ENCODE data around the gene VTI1B. TPM values are rescaled to one million over a fixed set of nuclear protein-coding genes. Genes with fewer than 3 reads are reported as not detected.

Gene VTI1B
- total and polyA plus RNA-seq, 10 of the 15 experiments (the other 5 are each of a cell fraction or from before 2014, with no cell fraction given): 15.0 to 117 (median 50.5) TPM

DNA sequence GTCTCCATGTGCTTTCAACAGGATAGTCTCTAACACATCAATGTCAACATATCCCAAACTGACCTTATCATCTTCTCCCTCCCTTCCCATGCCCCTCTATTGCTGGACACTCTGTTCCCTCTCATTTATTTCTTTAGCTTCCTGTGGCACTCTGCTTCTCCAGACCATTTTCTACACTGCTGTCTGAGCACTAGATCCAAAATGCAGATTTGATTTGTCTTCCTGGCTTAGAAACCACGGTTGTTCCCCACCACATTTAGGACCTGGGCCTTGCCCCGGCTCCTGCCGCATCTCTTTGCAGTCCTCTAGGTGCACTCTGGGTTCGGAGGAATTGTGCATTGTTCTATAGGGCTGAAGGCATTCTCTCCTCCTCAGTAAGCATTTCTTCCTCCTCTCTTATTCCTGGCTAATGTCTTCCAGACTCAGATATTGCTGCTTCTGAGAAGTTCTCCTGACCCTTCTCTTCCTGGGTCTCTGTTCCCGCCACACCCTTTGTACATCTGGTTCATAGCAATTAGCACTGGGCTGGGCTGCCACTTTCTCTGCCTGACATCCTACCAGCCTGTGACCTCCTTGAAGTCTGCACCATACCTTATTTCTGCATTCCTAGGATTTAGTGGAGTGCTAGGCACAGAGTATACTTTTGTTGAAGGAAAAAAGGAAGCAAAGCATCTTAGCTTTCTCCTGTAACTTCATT is 40.8 kb downstream of the VTI1B start:
- ChIA-PET RAD21 (ENCODE audit: unreplicated experiment) (interaction anchor here (1.6 kb wide), 1 partner anchor 15 kb away, joined by 6 read pairs; no protein-coding TSS in a partner anchor), CTCF (interaction anchor here (1.2 kb wide), 1 partner anchor 71 kb away, joined by 8 read pairs; no protein-coding TSS in a partner anchor), SMC1A (ENCODE audit: uncharacterized antibody, unreplicated experiment) (no interaction called here), POLR2A (interaction anchor here (0.7 to 0.9 kb wide), 2 partner anchors 60 to 1171 kb away, joined by 3 to 4 read pairs; no protein-coding TSS in a partner anchor)
- intact Hi-C loops (cut with micrococcal nuclease; ENCODE audit: unreplicated experiment): no loop called here
- in situ Hi-C loops (cut with MboI): no loop called here
- no peaks in the 10 kb centered on the region for H3K36me3 ChIP-seq (ENCODE audit: control insufficient read depth in 2 of 2, insufficient read depth in 2 of 2, low read length in 1 of 2)
- FAIRE-seq: no peak
- no peak overlapping the region for H2AFZ ChIP-seq (ENCODE audit: control insufficient read depth, low read depth, low read length)
- no peak for ATAC-seq
- 69% methylated on average over 5 of the region's 5 CpGs for WGBS (ENCODE audit: insufficient coverage, insufficient replicate concordance, low lambda C conversion rate, missing lambda C conversion rate)
- no peak overlapping the region for H3K4me3 ChIP-seq
- no peak overlapping the region for H3K27ac ChIP-seq (ENCODE audit: control insufficient read depth, insufficient read depth)
- H3K4me1 ChIP-seq (ENCODE audit: control insufficient read depth, insufficient read depth, low read length): no peaks in the 10 kb centered on the region
- BruUV-seq (replicated peaks): no TSS peak
- no peaks in the 10 kb centered on the region for H3K79me2 ChIP-seq (ENCODE audit: control insufficient read depth, insufficient read depth, low read length)
- H3K27me3 ChIP-seq (replicated peaks in 1 of 2; ENCODE audit: control insufficient read depth in 2 of 2, insufficient read depth in 2 of 2, low read length in 1 of 2): no peaks in the 10 kb centered on the region
- no peak for DNase-seq (ENCODE audit: low read depth, low spot score)
- H4K20me1 ChIP-seq (ENCODE audit: control insufficient read depth, insufficient read depth): no peaks in the 10 kb centered on the region
- no peak overlapping the region for H3K4me2 ChIP-seq (ENCODE audit: control insufficient read depth, insufficient read depth)
- H3K9ac ChIP-seq (ENCODE audit: control insufficient read depth, insufficient read depth, low read length): no peak overlapping the region
- no peaks in the 10 kb centered on the region for H3K9me3 ChIP-seq (replicated peaks; ENCODE audit: control insufficient read depth, insufficient read depth, low read length)
- TF ChIP-seq NFXL1 (IDR thresholded peaks at IDR 0.05; ENCODE audit: borderline replicate concordance): no peak

DNA sequence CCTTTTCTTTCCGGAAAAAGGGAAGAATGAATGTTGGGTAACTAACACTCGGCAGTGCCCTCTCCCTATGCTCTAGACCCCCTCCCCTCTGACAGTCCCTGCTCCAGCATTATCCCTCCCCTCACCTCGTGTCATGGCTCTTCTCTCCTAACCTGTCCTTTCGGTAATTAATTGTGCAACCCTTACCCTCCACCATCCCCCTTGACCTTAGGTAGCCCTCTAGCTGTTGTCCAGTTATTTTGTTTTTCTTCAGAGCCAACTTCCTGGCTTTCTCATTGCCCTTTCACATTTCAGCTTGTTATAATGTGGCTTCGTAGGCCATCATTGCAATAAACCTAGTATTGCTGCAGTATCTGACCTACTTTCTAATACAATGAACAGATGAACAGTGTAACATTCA is 43.5 kb downstream of the VTI1B start:
- H3K9ac ChIP-seq (ENCODE audit: control insufficient read depth, insufficient read depth, low read length): no peak overlapping the region
- in situ Hi-C loops (cut with MboI) (no loop called here), intact Hi-C loops (cut with micrococcal nuclease; ENCODE audit: unreplicated experiment) (no loop called here)
- H3K36me3 ChIP-seq (ENCODE audit: control insufficient read depth in 2 of 2, insufficient read depth in 2 of 2, low read length in 1 of 2): no peaks in the 10 kb centered on the region
- H3K27ac ChIP-seq (ENCODE audit: control insufficient read depth, insufficient read depth): no peak overlapping the region
- DNase-seq (ENCODE audit: low read depth, low spot score): no peak
- no peak overlapping the region for H3K4me3 ChIP-seq
- H2AFZ ChIP-seq (ENCODE audit: control insufficient read depth, low read depth, low read length): no peak overlapping the region
- H3K27me3 ChIP-seq (replicated peaks in 1 of 2; ENCODE audit: control insufficient read depth in 2 of 2, insufficient read depth in 2 of 2, low read length in 1 of 2): no peaks in the 10 kb centered on the region
- H4K20me1 ChIP-seq (ENCODE audit: control insufficient read depth, insufficient read depth): no peaks in the 10 kb centered on the region
- no peak for ATAC-seq
- no peaks in the 10 kb centered on the region for H3K9me3 ChIP-seq (replicated peaks; ENCODE audit: control insufficient read depth, insufficient read depth, low read length)
- no peaks in the 10 kb centered on the region for H3K79me2 ChIP-seq (ENCODE audit: control insufficient read depth, insufficient read depth, low read length)
- ChIA-PET CTCF (interaction anchor here (0.8 to 1.6 kb wide), 3 partner anchors 21 to 77 kb away, joined by 3 to 6 read pairs (median 3); no protein-coding TSS in a partner anchor), SMC1A (ENCODE audit: uncharacterized antibody, unreplicated experiment) (interaction anchor here (1.0 to 1.5 kb wide), 5 partner anchors 10 to 74 kb away, joined by 3 to 7 read pairs (median 3); no protein-coding TSS in a partner anchor), POLR2A (interaction anchor here (0.9 kb wide), 1 partner anchor 11 kb away, joined by 5 read pairs; no protein-coding TSS in a partner anchor), RAD21 (ENCODE audit: unreplicated experiment) (interaction anchor here (0.5 kb wide), 1 partner anchor 200 kb away, joined by 3 read pairs; no protein-coding TSS in a partner anchor)
- BruUV-seq (replicated peaks): no TSS peak
- H3K4me2 ChIP-seq (ENCODE audit: control insufficient read depth, insufficient read depth): no peak overlapping the region
- no peak for FAIRE-seq
- WGBS (ENCODE audit: insufficient coverage, insufficient replicate concordance, low lambda C conversion rate, missing lambda C conversion rate): 38% methylated on average over 5 of the region's 5 CpGs
- H3K4me1 ChIP-seq (ENCODE audit: control insufficient read depth, insufficient read depth, low read length): no peaks in the 10 kb centered on the region
- no peak for TF ChIP-seq USF1 (IDR thresholded peaks at IDR 0.05; ENCODE audit: borderline replicate concordance, extremely low read length, insufficient read depth, low read depth, low read length)
- TF ChIP-seq POLR2A (IDR thresholded peaks at IDR 0.05; ENCODE audit: low read depth, low read length): no peak
- no peak for TF ChIP-seq CHD4 (IDR thresholded peaks at IDR 0.05)
- no peak for TF ChIP-seq TCF3 (IDR thresholded peaks at IDR 0.05; ENCODE audit: borderline replicate concordance, insufficient read depth, low read depth, low read length)
- TF ChIP-seq HDAC2 (IDR thresholded peaks at IDR 0.05): no peak
- no peak for TF ChIP-seq RAD51 (IDR thresholded peaks at IDR 0.05)
- TF ChIP-seq CREB1 (IDR thresholded peaks at IDR 0.05; ENCODE audit: low read depth): no peak
- TF ChIP-seq, protein P1, sequence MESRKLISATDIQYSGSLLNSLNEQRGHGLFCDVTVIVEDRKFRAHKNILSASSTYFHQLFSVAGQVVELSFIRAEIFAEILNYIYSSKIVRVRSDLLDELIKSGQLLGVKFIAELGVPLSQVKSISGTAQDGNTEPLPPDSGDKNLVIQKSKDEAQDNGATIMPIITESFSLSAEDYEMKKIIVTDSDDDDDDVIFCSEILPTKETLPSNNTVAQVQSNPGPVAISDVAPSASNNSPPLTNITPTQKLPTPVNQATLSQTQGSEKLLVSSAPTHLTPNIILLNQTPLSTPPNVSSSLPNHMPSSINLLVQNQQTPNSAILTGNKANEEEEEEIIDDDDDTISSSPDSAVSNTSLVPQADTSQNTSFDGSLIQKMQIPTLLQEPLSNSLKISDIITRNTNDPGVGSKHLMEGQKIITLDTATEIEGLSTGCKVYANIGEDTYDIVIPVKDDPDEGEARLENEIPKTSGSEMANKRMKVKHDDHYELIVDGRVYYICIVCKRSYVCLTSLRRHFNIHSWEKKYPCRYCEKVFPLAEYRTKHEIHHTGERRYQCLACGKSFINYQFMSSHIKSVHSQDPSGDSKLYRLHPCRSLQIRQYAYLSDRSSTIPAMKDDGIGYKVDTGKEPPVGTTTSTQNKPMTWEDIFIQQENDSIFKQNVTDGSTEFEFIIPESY (IDR thresholded peaks at IDR 0.05): no peak
- TF ChIP-seq IKZF1 (conservative IDR thresholded peaks at IDR 0.05): no peak
- no peak for TF ChIP-seq MTA2 (IDR thresholded peaks at IDR 0.05; ENCODE audit: low read depth)
- TF ChIP-seq, protein P2, sequence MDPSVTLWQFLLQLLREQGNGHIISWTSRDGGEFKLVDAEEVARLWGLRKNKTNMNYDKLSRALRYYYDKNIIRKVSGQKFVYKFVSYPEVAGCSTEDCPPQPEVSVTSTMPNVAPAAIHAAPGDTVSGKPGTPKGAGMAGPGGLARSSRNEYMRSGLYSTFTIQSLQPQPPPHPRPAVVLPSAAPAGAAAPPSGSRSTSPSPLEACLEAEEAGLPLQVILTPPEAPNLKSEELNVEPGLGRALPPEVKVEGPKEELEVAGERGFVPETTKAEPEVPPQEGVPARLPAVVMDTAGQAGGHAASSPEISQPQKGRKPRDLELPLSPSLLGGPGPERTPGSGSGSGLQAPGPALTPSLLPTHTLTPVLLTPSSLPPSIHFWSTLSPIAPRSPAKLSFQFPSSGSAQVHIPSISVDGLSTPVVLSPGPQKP (IDR thresholded peaks at IDR 0.05; ENCODE audit: low read depth, low read length): no peak
- no peak for TF ChIP-seq BCL11A (IDR thresholded peaks at IDR 0.05; ENCODE audit: low read depth, low read length)
- TF ChIP-seq ZNF24 (IDR thresholded peaks at IDR 0.05): no peak

All from GM12878 (cell line).